GM12872 (cell line): ENCODE results near the gene MS4A10.

Experiments used
- TF ChIP-seq, protein P1 (sequence below): IDR thresholded peaks from 3 replicates; pipeline ENCODE4 v1.5.1; 2011; ENCODE audit warnings: low read depth, mild to moderate bottlenecking, low read length, moderate library complexity; ENCODE audit not compliant: insufficient read depth

MS4A10 gene

DNA sequence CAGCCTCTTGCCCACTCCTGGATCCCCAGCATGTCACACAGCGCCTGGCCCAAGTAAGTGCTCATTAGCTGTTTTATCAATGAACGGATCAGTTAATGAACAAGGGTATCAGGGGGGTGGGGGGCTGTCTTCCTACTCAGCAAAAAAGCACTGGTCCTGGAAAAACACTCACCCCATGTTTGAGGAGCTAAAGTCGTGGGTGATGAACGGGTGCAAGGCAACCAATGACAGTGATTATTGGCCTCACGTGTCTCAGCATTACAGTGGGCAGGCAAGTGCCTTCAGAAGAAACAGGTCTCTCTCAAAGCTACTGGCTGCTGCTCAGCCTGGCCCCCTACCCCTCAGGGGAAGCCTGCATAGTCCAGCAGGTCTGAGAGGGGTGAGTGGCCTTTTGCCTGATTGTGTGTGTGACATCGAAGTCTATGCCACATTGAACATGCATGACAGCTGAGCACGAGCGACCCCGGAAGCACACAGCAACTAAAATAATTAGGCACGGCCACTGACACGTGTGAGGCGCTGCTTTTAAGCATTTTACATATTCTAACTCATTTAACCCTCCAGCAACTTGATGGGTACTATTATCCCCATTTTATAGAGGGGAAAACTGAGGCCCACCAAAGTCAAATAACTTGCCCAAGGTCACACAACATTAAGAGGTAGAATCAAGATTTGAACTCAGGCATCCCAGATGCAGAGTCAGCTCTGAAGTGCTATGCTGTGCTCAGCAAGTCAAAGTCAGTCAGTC lies 2.6 kb upstream of the MS4A10 start:
- TF ChIP-seq, protein P1, sequence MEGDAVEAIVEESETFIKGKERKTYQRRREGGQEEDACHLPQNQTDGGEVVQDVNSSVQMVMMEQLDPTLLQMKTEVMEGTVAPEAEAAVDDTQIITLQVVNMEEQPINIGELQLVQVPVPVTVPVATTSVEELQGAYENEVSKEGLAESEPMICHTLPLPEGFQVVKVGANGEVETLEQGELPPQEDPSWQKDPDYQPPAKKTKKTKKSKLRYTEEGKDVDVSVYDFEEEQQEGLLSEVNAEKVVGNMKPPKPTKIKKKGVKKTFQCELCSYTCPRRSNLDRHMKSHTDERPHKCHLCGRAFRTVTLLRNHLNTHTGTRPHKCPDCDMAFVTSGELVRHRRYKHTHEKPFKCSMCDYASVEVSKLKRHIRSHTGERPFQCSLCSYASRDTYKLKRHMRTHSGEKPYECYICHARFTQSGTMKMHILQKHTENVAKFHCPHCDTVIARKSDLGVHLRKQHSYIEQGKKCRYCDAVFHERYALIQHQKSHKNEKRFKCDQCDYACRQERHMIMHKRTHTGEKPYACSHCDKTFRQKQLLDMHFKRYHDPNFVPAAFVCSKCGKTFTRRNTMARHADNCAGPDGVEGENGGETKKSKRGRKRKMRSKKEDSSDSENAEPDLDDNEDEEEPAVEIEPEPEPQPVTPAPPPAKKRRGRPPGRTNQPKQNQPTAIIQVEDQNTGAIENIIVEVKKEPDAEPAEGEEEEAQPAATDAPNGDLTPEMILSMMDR, result no peak

DNA sequence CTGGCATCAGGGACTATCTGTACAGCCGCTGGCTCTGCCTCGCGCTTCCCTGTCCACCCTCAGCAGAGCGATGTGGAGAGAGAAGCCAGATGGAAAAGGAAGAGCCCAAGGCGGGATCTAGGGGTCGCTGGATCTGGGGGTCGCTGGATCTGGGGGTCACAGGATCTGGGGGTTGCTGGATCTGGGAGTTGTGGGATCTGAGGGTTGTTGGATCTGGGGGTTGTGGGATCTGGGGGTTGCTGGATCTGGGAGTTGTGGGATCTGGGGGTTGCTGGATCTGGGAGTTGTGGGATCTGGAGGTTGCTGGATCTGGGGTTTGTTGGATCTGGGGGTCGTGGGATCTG lies 2.0 kb upstream of the MS4A10 start:
- TF ChIP-seq, protein P1, result no peak

DNA sequence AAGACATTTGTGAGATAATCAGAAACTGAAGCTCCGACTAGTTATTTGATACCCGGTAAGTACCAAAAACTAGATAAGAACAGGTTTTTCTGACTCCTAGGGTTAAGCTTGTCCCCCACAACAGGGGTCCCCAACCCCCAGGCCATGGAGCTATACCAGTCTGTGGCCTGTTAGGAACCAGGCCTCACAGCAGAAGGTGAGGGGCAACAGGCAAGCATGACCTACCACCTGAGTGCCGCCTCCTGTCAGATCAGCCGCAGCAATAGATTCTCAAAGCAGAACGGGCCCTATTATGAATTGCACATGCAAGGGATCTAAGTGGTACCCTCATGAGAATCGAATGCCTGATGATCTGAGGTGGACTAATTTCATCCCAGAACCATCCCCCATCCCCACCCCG lies 1.2 kb upstream of the MS4A10 start:
- TF ChIP-seq, protein P1, result no peak

DNA sequence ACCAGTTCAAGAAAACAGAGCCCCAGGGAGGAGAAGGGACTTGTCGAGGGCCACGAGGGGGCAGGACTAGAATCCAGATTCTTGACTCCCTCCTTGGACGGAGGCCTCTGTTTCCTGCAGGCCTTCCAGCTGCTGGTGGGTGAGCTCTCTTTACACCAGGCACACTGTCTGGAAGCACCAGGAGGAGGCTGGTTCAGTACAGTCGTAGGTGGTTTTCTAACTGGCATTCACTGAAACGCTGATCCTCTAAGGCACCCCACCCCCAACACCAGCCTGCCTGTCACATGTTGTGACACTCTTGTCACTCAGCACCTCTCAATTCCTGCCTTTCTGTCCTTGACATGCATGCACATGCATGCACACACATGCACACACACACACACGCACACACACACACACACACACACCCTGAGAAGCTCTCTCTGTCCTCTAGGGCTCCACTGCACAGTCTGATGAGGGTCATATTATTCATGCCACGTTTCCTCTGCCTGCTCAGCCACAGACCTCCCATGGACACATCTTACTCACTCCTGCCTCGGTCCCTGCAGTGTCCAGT lies 751 bp downstream of the MS4A10 start:
- TF ChIP-seq, protein P1, result no peak

DNA sequence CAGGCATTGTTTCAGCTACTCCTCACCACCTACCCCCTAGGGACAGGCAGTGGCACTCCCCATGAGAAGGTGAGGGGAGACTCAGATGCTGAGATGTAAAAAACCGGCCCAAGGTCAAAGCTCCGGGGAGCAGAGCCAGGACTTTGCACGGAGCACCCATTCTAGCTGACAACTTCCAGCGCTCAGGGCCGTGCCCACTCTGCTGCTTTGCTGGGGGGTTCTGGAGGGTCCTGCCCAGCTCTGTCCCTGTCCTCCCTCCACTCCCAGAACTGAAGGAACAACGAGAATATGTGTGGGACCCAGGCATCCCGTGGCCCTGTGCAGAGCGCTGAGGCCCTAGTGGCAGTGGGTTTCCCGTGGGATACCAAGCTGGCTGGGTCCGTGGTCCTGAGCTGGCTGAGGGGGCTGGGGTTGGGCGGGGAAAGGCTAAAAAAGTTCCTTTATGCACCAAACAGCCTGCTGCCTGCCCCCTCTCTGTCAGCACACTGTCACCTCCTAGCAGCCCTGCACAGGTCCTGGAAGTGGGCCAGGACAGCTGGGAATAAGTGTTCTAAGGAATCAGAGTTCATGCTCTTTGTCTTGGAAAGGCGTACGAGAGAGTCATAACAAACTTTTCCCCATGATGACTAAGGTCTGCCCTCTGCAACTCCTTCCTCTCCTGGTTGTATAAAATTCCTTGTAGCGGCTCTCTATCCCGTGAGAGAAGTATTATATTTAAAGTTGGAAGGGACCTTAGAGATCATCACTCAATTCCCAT lies 1.9 kb downstream of the MS4A10 start:
- TF ChIP-seq, protein P1, result no peak

DNA sequence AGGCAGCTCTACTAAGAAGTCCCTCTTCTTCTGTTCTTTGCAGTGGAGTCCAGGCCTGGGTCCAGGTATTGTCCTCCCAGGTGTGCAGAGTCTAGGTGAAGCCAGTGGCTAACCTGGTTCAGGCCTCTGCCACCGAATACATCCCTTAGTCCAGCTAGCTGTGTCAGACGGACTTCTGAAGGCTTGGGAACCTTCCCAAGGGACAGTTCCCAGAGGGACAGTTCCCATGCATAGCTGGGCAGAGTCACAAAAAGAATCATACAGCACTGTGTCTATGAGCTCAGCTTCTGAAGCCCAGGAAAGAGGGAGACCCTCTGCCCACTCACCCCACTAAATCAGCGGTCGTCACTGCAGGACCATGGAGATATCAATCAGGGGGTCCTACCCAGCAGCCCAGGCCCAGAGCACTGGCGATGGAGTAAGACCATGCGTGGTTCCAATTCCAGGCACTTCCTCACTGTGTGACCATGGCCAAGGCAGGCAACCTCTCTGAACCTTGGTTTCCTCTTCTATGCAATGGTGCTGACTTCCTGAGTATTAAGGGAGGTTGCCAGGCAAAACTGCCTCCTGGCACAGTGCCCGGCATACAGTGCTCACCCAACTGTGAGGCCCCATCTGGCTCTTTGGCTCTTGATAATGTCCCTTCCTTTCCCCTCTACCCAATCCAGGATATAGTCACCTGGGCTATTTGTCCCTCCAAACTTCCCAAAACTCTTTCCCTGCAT lies 3.4 kb downstream of the MS4A10 start:
- TF ChIP-seq, protein P1, result no peak

DNA sequence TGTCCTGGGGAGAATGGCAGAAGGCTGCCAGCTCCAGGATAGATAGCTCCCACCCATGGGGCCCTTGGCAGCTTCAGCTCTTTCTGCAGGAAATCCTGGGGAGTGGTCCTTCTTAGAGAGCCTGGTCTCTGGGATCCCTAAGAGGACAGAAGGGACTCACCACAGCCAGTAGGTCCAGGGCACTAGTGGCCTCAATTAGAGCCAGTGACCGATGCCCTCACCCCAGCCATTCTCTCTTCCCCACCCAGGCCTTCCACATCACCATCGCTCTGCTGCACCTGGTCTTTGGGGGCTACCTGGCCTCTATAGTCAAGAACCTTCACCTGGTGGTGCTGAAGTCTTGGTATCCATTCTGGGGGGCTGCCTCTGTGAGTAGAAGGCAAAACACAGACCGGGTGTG lies 5.6 kb downstream of the MS4A10 start:
- TF ChIP-seq, protein P1, result no peak
